GM18858 (cell line): Measurements from ENCODE around the gene FZD7.

ENCODE experiments used
- ATAC-seq: cut with Tn5 transposase; IDR thresholded peaks from one replicate; pipeline ENCODE4 v1.9.1; 2021; ENCODE audit not compliant: unreplicated experiment

FZD7 gene

DNA sequence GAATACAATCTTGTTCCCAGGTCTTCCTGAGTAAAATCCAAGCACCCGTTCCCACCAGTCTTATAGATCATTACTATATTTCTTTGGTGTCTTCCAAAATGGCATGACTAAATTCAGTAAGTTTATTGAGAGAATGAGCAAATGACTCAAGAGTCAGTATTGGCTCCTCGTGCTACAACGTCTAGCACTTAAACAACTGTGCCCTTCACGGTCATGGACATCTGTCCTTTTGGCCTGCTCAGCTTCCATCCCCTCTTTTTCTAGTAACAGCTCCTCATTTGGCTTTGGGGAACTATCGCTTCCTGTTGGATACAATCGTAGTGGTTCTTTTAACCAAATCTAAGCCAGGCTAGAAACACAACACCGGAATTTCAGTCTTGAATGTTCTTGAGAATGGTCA, 24.1 kb upstream of the FZD7 start:
- no peak for ATAC-seq

DNA sequence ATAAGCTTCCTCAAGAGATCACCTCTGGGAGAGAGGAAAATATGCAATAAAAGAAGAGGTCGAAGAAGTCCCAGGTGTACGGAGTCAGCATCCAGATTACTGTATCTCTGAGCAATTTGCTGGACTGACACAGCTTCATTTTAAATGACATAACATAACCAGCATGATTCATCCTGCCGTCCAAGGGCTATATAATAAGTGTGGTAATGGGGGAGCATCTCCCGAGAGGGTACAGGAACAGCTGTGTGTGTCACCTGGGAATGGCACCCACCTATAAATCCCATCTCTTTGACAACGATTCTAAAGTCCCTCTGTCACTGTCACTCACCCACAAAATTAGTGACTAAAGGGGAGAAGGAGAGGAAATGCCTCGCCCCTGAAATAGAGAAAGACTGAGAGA, 19.3 kb upstream of the FZD7 start:
- ATAC-seq, result no peak

DNA sequence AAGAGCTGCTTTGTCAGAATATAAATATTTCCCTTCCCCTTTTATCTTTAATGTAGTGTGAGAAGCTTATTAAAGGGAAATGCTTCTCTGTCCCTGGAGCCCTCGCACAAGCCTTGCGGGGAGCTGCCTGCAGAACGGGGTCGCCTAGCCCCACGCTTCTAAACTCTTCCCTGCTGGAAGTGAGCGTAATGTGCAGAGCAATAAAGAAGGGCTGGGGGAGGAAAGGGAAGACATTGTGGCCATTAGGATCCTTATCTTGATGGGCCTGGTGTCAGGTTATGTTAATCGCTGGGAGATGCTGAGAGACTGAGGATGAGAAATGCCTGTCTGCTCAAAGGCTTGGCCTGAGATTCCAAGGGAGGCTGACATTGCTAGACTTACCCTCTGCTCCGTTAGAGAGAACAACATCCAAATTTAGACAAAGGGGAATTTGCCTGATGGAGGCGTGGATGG, 18.9 kb upstream of the FZD7 start:
- no peak for ATAC-seq

DNA sequence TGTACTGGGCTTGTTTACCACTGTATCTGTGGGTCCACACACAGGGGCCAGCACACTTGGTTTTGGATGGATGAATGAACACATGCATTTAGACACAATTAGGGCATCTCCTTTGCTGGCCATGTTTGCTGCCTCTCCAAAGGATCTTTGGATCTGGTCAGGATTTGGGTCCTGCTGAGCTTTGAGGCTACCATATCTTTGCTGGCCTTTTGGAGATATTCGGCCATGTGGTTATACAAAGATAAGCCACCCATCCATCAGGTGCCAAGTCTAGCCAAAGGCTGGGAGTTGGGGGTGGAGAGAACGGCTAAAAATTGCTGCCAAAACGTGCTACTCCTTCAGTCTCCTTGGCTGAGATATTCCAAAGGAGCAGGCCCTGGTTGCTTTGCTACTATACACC, 18.2 kb upstream of the FZD7 start:
- no peak for ATAC-seq

DNA sequence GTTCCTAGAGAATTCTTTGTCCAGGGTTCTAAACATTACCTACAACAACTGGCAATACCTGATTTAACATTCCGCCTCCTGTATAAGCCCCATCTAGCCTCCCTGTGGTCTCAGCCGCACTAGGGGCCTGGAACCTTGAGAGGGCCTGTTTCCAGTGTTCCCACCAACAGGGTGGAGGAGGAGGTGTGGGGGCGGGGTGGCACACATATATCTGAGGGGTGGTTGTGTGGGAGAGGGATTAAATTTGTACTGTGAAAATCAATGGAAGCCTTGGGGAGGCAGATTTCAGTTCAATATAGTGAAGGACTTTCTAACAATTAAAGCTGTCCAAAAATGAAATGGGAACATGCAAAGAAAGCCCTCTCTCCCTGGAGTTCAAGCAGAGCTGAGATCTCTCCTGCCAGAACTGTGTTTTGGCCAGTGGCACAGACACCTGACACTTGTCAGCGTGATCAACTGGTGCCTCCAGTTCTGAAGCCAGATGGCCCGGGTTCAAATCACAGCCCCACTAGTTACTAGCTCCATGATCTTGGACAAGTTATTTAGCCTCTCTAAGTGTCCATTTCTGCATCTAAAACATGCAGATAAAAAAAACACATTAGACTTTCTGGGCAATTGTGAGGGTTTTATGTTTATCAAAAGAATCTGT, 17.0 kb upstream of the FZD7 start:
- no peak for ATAC-seq

DNA sequence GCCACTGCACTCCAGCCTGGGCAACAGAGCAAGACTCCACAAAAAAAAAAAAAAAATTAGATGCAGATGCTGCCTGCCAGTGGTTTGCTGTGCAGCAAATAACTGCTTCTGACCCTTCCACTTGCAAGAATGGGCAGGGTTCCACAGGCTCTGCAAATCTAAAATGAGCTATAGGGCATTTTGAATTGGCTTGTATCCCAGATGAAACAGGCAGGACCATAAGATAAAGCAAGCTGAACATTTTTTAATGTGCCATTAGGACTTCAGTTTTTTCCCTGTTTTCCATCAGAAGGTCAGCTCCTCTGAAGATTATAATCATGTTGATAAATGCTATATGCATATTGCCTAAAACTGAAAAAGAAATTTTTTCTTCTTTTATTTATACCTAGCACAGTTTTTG, 15.7 kb upstream of the FZD7 start:
- ATAC-seq, result no peak

DNA sequence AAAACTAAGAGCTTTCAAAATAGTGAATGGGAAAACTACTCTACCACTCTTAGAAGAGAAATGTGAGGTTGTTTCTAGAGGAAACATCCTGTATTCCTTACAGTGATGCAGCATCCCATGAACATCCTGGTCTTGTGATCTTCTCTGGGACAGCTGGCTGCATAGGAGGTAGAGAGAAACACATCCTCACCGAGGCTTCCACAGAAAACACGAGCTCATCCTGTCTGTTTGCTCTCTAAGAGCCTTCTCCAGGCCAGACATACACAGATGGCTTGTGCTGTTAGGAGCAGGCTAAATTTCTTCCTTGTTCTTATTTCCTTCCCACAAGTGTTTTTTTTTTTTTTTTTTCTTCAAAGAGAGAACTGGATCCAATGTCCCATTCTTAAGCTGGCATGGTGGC, 14.7 kb upstream of the FZD7 start:
- no peak for ATAC-seq

DNA sequence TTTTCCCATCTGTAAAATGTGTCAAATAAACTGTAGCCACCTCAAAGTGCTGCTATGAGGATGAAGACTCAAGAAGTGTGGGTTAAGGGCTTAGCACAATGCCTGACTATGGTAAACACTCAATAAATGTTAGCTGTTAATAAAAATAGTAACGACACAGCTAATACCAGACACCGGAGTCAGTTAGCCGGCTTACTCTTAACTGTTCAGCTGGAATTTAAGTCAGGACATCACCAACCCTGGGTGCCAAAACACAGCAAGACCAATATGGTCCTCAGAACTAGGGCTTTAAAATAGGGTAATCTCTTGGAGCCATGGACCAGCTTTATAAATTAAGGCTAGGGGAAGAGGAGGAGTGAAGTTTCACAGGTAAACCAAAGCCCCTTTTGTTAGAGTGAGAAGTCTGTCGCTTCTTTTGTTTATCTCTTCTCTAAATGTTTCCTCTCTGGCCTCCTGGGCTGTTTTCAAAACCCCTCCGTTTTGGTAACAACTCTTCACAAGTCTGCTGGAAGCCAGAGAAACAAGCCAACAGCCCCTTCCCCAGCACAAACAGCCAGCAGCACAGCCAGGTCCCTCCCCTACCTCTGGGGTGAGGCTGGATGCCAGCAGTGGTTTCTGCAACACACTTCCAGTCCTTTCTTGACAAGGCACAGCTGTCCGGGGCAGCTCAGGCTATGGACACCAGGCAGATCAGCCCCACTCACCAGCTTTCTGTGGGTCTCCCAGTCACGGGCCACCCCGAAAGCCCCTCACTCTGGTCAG, 13.8 kb upstream of the FZD7 start:
- ATAC-seq, result no peak

DNA sequence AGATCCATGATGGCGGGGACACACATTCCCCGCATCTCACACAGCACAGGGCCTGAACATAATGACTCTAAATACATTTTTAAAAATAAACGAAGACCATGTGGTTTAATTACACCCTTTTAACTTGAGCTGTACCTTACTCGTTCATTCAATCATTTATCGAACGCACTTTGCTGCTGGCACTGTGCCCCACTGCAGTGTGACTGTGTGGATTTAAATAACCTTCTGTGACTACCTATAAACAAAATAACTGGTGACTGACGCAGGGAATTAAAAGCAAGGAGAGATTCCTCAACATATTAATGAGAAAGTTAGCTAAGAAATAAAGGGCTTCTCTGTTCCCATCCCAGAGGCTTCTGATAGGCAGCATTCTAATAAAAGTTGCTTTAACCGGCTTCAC, 10.9 kb upstream of the FZD7 start:
- ATAC-seq, result no peak

DNA sequence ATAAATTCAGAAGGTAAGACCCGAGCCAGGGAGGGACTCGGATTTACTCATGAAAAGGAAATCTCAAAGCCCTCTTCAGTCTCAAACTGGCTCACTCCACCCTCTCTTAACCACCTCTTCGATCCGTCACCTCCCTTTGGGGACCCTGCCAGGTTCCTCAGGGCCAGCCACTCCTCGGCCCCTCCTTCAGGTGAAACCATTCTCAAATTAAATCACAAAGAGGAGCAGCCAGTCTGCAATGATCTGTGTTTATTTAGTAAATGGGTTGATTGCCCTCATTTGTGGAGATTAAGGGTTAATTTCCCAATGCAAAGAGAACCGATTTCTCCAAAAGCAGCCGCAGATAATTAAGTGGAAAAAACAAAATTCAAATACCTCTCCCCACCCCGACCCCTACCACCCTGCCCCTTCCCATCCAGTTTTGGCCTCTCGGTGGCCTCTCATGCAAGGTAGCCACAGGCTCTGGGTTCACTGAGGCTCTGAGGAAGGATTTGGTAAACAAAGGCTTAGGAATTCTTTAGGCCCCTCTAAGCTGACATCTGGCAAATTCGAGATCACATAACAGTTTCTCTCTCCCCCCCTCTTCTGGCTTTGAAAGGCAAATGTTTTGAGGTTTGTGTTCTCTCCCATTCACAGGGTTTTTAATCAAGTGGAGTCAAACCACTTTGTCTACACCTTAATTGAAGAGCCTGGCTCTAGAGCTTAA, 10.3 kb upstream of the FZD7 start:
- ATAC-seq, result no peak

DNA sequence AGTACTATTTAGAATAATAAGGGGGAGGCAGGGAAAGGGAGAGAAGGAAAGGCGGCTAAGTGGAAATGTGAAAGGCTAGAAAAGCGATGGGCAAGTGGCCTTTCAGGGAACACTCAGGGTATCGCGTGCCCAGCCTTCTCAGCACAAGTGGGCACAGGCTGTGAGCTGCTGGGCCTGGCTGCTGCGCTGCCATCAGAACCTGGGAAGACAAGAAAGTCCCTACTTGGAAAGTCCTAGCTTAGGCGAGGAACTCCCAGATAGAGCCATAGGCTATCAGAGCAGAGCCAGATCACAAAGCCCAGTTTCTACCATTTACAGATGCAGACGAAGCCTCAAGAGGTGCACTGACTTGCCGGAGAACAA, 9.8 kb upstream of the FZD7 start:
- ATAC-seq, result no peak

DNA sequence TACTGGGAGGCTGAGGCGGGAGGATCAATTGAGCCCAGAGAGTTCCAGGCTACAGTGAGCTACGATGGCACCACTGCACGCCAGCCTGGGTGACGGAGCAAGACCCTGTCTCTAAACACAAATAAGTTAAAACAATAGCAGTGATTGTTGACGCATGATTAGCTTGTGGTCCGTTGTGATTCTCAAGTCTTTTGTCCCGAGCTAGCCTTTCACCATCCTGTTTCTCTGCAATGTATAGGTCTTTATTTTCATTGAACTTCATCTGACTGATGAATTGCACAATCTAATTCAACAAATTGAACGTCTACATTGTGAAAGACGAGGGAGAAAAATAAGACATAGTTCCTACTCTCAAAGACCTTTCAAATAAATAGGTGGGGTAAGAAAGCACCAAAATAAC, 8.8 kb upstream of the FZD7 start:
- no peak for ATAC-seq

DNA sequence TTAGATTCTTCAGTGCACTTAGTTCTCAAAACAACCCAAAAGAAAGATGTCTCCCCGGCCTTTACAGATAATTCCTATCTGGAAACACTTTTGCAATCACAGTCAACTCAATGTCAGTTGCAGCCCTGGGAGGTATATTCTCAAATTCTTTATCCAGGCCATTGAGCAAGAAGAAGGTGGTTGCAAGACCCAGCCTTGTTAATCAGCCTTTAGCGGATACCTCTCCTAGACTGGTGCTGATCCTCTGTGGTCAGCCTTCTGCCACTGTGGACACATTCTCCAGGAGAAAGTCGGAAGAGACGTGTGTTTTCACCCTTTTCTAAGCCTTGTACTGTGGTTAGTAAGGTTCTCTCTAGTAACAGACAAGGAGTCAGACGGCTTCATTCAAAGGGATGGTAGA, 7.8 kb upstream of the FZD7 start:
- no peak for ATAC-seq

DNA sequence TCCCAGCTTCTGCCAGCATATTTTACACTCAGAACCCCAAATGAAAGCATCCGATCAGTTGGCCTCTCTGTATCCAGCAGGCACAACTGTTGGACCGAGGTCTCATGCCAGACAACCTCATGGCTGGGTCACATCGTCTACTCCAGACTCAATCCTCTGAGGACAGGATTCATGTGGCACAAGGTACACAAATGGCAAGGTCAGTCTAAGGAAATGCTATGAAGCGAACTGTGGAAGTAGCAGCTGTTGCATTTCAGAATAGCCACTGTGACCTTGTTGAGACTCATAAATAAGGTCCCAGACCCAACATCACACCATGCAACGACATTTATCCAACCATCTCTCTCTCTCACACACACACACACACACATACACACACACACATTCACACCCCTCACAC, 7.1 kb upstream of the FZD7 start:
- no peak for ATAC-seq

DNA sequence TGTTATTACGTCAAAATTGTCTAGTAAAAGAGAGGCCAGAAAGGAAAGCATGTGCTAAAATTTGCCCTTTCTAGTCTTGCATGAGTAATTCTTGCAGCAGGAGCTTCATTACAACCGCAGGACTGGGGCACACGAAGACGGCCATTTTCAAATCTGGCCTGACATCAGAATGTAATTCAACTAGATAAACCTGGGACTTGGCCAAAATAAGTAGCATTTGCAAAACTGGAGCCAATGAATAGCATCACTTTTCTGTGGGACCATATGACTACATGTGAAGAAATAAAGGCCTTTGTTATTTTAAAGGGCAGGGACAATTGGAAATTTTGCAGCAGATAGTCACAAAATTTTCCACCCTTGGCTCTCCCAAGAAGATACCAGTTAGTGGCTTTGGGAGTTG, 3.0 kb upstream of the FZD7 start:
- ATAC-seq, result no peak

DNA sequence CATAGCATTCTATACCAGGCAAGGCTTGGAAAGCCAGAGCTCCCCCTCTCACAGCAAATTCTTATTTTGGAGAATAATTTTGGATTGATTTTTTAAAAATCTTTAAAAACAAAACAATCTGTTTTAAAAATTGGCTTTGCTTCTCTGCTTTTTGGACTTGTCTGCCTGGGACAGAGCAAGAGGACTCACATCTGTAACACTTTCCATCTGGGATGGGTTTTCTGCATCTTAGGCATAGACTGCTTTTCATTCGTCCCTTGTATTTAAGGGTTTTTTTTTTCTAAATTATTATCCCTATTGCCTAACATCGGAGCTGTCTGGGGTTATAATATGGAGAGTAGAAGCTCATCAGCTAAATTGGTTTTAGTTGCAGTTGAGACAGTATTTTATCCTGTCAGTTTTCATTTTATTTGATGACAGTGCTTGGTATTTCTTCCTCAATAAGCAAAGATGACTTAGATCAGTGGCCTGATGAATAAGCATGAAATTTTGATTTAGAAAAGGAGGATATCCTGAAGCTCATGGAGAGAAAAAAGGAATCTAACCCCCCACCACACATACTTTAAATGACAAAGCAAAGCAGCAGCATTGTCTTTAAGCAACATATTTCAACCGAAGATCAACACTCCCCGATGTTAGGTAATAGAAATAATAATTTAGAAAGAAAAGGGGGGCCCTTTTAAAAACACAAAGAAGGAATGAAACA, 2.3 kb upstream of the FZD7 start:
- no peak for ATAC-seq

DNA sequence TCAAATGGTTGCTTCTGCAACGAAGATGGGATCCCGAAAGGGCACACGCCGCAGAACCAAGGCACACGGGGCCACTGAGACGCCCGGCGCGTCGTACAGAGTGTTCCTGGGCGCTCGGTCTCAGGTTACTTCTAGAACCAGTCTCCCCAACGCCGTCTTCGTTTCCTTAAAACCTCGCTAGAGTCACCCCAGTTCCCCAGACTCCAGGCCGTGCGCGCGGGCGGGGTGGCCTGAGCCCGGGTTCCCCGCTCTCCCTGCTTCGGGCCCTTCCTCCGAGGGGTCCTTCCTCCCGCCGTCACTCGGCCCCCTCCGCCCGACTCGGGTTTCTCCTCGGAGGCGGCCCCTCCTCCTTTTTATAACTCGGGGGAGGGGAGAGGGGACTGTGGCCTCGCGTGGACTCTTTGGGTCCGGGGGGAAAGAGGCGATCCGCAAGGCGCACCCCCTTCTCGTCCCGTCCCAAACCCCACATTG, 774 bp upstream of the FZD7 start:
- no peak for ATAC-seq

DNA sequence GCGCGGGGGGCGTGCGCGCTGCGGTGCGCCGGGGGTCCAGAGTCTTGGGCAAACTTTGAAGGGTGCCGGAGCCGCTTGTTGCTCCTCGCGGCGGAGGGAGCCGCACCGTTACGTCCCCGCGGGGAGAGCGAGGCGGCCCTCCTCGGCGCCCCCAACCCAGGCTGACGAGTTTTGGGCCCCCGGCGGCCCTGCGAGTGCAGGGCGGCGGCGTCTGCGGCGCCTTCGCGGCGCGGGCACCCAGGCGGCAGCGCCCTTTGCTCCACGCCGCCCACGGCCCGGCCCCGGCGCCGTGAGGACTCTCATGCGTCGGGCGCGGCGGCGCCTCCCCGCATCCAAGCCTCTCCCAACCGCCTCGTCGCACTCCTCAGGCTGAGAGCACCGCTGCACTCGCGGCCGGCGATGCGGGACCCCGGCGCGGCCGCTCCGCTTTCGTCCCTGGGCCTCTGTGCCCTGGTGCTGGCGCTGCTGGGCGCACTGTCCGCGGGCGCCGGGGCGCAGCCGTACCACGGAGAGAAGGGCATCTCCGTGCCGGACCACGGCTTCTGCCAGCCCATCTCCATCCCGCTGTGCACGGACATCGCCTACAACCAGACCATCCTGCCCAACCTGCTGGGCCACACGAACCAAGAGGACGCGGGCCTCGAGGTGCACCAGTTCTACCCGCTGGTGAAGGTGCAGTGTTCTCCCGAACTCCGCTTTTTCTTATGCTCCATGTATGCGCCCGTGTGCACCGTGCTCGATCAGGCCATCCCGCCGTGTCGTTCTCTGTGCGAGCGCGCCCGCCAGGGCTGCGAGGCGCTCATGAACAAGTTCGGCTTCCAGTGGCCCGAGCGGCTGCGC, 814 bp downstream of the FZD7 start:
- peak; percentile 8 for ATAC-seq

DNA sequence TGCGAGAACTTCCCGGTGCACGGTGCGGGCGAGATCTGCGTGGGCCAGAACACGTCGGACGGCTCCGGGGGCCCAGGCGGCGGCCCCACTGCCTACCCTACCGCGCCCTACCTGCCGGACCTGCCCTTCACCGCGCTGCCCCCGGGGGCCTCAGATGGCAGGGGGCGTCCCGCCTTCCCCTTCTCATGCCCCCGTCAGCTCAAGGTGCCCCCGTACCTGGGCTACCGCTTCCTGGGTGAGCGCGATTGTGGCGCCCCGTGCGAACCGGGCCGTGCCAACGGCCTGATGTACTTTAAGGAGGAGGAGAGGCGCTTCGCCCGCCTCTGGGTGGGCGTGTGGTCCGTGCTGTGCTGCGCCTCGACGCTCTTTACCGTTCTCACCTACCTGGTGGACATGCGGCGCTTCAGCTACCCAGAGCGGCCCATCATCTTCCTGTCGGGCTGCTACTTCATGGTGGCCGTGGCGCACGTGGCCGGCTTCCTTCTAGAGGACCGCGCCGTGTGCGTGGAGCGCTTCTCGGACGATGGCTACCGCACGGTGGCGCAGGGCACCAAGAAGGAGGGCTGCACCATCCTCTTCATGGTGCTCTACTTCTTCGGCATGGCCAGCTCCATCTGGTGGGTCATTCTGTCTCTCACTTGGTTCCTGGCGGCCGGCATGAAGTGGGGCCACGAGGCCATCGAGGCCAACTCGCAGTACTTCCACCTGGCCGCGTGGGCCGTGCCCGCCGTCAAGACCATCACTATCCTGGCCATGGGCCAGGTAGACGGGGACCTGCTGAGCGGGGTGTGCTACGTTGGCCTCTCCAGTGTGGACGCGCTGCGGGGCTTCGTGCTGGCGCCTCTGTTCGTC, 1.7 kb downstream of the FZD7 start:
- ATAC-seq, result no peak

DNA sequence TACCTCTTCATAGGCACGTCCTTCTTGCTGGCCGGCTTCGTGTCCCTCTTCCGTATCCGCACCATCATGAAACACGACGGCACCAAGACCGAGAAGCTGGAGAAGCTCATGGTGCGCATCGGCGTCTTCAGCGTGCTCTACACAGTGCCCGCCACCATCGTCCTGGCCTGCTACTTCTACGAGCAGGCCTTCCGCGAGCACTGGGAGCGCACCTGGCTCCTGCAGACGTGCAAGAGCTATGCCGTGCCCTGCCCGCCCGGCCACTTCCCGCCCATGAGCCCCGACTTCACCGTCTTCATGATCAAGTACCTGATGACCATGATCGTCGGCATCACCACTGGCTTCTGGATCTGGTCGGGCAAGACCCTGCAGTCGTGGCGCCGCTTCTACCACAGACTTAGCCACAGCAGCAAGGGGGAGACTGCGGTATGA, 2.3 kb downstream of the FZD7 start:
- no peak for ATAC-seq
